Osteocyte (in vitro differentiated cells): ENCODE results near the gene SLC35F3. TPM values are rescaled to one million over a fixed set of nuclear protein-coding genes. Genes with fewer than 3 reads are reported as not detected.

Source experiments
- DNase-seq: peaks from one replicate; pipeline ENCODE4 v3.0.0; 2021; ENCODE audit warnings: mixed read lengths; ENCODE audit not compliant: unreplicated experiment; ENCODE audit errors: extremely low spot score
- H3K27ac Mint-ChIP-seq: one replicate; pipeline ENCODE4 v1.8.0; 2021; ENCODE audit warnings: mild to moderate bottlenecking, mixed read lengths; ENCODE audit not compliant: unreplicated experiment
- H3K27me3 Mint-ChIP-seq: one replicate; pipeline ENCODE4 v1.8.0; 2021; ENCODE audit warnings: mixed read lengths; ENCODE audit not compliant: unreplicated experiment
- H3K36me3 Mint-ChIP-seq: one replicate; pipeline ENCODE4 v1.8.0; 2021; ENCODE audit warnings: mixed read lengths; ENCODE audit not compliant: unreplicated experiment
- H3K4me1 Mint-ChIP-seq: one replicate; pipeline ENCODE4 v1.8.0; 2021; ENCODE audit warnings: mixed read lengths; ENCODE audit not compliant: unreplicated experiment
- H3K4me3 Mint-ChIP-seq: one replicate; pipeline ENCODE4 v1.8.0; 2021; ENCODE audit warnings: mild to moderate bottlenecking, moderate library complexity, mixed read lengths; ENCODE audit not compliant: unreplicated experiment
- H3K9me3 Mint-ChIP-seq: one replicate; pipeline ENCODE4 v1.8.0; 2021; ENCODE audit warnings: mixed read lengths; ENCODE audit not compliant: unreplicated experiment
- total RNA-seq: library from RNA; stranded (reverse); gene quantifications from 2 replicates; pipeline ENCODE4 v1.2.1, GENCODE V29; 2021
- TF ChIP-seq, protein P1 (sequence below): fragments of 200-600 bp; sonication (generic); IDR thresholded peaks from 2 replicates; pipeline ENCODE4 v1.5.0; 2021; ENCODE audit warnings: antibody characterized with exemption, mild to moderate bottlenecking, moderate library complexity

Gene SLC35F3
- total RNA-seq, 1 donor from 2014 or later, result not detected

DNA sequence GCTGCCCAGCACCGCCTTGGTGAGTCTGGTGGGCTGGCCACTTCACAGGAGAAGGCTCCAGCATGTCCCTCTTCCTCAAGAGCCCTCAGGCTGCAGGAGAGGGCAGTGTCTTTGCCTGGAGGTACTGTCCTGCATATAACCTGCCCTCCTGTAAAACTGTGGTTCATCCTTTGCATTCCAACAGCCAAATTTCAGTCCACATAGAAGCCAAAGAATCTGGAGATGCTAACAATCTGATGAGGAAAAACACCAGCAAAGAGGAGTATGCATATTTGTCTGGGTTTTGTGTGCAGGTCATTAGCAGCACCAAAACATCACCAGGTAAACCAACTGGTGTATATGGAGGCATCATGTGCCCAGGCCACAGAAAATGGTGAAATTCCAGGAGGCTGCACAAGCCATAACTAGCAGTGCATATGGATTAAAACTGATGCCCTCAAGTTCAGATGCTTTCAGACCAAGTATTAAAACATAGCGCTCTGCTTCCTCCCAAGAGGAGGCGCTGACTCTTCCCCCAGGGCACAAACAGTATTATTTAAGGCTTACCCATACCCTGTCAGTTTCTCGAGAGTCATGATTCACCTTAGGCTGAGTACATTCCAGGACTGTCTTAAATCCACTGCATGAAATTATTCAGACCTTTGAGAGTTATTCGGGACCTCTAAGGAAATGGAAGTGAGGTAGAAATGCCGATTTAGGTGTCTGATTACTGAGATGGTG lies 318.2 kb downstream of the SLC35F3 start:
- Mint-ChIP-seq H3K27me3 (no peaks in the 10 kb centered on the region), H3K4me1 (no peaks in the 10 kb centered on the region), H3K27ac (no peak overlapping the region), H3K36me3 (no peaks in the 10 kb centered on the region), H3K4me3 (no peak overlapping the region), H3K9me3 (no peaks in the 10 kb centered on the region)
- TF ChIP-seq, protein P1, sequence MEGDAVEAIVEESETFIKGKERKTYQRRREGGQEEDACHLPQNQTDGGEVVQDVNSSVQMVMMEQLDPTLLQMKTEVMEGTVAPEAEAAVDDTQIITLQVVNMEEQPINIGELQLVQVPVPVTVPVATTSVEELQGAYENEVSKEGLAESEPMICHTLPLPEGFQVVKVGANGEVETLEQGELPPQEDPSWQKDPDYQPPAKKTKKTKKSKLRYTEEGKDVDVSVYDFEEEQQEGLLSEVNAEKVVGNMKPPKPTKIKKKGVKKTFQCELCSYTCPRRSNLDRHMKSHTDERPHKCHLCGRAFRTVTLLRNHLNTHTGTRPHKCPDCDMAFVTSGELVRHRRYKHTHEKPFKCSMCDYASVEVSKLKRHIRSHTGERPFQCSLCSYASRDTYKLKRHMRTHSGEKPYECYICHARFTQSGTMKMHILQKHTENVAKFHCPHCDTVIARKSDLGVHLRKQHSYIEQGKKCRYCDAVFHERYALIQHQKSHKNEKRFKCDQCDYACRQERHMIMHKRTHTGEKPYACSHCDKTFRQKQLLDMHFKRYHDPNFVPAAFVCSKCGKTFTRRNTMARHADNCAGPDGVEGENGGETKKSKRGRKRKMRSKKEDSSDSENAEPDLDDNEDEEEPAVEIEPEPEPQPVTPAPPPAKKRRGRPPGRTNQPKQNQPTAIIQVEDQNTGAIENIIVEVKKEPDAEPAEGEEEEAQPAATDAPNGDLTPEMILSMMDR, result no peak
- no peak for DNase-seq

DNA sequence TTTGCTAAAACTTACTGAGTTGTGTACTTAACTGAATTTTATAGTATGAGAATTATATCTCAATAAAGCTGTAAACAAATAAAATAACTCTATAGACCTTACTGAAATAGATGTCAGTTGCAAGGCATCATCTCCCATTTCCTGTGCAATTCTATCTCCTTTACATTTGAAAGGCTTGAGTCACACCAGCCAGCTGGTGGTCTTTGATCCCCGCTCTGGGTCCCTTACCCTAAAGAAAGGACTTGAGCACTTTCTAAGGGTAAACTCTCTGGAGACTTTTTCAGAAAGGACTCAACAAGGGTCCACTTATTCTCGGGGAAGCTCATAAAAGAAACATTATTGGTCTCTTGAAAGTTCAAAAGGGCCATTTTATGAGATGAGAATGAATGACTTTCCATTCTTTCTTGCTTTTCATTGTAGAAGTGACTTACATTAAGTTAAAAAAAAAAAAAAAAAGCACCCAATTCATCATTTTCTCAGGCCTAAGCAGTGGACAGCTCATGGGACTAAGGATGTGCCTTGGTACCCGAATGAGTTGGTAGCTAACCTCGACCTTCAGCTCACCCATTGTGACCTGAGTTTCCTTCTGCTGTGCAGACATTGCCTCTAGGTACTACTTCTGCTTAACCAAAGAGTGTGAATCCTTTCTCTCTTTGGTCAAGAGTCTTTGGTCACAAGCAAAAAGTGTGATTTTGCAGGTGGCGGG lies 321.8 kb downstream of the SLC35F3 start:
- DNase-seq, result no peak
- Mint-ChIP-seq H3K36me3 (no peaks in the 10 kb centered on the region), H3K4me3 (no peak overlapping the region), H3K4me1 (no peaks in the 10 kb centered on the region), H3K27ac (no peak overlapping the region), H3K9me3 (no peaks in the 10 kb centered on the region), H3K27me3 (peaks cover 14% of the 10 kb centered on the region)
- TF ChIP-seq, protein P1, result no peak

DNA sequence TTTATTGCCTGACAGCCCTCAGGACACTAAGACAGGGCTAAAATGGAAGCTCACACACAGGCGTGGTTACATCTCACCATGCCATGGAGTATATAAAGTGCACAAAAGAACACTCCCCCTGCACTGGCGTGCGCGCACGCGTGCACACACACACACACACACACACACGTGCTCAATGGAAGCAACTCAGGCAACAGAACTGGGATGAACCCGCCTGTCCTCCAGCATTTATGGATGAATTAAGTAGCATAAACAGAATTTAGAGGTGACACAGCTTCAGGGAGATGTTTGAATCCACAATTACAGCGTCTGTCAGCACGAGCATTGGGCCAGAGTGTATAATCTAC lies 322.3 kb downstream of the SLC35F3 start:
- no peak overlapping the region for H3K27ac Mint-ChIP-seq
- DNase-seq, result no peak
- no peak overlapping the region for H3K4me3 Mint-ChIP-seq
- no peaks in the 10 kb centered on the region for H3K9me3 Mint-ChIP-seq
- peaks cover 14% of the 10 kb centered on the region for H3K27me3 Mint-ChIP-seq
- H3K36me3 Mint-ChIP-seq, result no peaks in the 10 kb centered on the region
- TF ChIP-seq, protein P1, result no peak
- no peaks in the 10 kb centered on the region for H3K4me1 Mint-ChIP-seq

DNA sequence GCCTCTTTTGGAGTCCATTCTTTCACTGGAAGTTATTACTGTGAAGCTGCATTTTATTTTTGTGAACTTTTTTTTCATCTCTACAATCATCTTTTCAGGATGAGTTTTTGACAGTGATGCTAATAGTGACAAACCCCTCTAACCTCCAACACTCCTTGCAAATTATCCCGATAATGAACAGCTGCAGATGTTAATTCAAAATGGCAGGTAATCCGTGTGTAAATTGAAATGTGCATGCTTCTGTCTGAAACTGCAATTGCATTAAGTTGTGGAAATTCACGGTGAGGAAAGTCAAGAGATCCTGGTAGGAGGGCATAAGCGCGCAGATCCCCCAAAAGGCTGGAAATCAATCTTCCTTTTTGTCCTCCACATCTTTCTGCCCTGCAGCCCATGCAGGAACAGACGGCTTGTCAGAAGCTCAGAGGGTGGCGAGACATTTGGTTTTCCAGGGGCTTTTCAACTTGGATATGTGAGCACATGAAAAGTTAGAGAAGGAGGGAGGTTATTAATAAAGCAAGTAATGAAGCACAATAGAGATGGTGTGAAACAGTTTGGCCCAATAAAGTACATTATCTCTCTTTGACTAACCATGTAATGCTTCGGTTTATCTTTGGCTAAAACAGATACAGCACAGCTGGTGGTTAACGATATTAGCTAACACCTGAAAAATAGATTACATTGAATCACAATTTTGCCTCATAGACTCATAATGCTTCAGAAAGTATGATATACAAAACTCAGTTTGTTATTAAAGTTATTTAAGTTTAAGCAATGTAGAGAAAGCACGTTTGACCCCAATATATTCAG lies 325.3 kb downstream of the SLC35F3 start:
- no peak for DNase-seq
- no peak overlapping the region for H3K4me3 Mint-ChIP-seq
- no peaks in the 10 kb centered on the region for H3K4me1 Mint-ChIP-seq

More for the DNA sequence above, 325.3 kb downstream of the SLC35F3 start:
- TF ChIP-seq, protein P1, result no peak
- no peaks in the 10 kb centered on the region for H3K9me3 Mint-ChIP-seq
- no peaks in the 10 kb centered on the region for H3K36me3 Mint-ChIP-seq
- peaks cover 14% of the 10 kb centered on the region for H3K27me3 Mint-ChIP-seq
- no peak overlapping the region for H3K27ac Mint-ChIP-seq
